ENCODE measurements around the gene PFKL.

DNA sequence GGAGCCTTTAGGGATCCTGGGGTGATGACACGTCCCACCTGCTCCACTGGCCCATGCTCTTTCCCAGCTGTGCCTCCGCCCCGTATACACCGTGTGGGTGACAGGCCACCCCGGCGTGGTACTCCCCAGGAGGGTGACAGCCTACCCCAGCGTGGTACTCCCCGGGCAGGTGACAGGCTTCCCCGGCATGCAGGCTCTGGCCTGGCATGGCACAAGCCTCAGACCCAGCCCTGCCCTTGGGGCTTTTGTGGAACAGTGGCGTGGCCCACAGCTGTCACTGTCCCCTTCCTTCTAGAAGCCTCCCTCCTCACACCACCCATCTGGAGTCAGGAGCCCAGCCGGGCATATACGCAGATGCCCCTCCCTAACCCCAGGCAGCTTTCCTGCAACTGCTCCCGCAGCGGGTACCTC lies 4.7 kb upstream of the PFKL start:
- TF ChIP-seq, protein P1, sequence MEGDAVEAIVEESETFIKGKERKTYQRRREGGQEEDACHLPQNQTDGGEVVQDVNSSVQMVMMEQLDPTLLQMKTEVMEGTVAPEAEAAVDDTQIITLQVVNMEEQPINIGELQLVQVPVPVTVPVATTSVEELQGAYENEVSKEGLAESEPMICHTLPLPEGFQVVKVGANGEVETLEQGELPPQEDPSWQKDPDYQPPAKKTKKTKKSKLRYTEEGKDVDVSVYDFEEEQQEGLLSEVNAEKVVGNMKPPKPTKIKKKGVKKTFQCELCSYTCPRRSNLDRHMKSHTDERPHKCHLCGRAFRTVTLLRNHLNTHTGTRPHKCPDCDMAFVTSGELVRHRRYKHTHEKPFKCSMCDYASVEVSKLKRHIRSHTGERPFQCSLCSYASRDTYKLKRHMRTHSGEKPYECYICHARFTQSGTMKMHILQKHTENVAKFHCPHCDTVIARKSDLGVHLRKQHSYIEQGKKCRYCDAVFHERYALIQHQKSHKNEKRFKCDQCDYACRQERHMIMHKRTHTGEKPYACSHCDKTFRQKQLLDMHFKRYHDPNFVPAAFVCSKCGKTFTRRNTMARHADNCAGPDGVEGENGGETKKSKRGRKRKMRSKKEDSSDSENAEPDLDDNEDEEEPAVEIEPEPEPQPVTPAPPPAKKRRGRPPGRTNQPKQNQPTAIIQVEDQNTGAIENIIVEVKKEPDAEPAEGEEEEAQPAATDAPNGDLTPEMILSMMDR (conservative IDR thresholded peaks at IDR 0.05; ENCODE audit: low read depth in 2 of 2), result no peak
- TF ChIP-seq, protein P2, sequence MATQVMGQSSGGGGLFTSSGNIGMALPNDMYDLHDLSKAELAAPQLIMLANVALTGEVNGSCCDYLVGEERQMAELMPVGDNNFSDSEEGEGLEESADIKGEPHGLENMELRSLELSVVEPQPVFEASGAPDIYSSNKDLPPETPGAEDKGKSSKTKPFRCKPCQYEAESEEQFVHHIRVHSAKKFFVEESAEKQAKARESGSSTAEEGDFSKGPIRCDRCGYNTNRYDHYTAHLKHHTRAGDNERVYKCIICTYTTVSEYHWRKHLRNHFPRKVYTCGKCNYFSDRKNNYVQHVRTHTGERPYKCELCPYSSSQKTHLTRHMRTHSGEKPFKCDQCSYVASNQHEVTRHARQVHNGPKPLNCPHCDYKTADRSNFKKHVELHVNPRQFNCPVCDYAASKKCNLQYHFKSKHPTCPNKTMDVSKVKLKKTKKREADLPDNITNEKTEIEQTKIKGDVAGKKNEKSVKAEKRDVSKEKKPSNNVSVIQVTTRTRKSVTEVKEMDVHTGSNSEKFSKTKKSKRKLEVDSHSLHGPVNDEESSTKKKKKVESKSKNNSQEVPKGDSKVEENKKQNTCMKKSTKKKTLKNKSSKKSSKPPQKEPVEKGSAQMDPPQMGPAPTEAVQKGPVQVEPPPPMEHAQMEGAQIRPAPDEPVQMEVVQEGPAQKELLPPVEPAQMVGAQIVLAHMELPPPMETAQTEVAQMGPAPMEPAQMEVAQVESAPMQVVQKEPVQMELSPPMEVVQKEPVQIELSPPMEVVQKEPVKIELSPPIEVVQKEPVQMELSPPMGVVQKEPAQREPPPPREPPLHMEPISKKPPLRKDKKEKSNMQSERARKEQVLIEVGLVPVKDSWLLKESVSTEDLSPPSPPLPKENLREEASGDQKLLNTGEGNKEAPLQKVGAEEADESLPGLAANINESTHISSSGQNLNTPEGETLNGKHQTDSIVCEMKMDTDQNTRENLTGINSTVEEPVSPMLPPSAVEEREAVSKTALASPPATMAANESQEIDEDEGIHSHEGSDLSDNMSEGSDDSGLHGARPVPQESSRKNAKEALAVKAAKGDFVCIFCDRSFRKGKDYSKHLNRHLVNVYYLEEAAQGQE (IDR thresholded peaks at IDR 0.05; ENCODE audit: unreplicated experiment), result no peak
- no peak for TF ChIP-seq EZH2 (IDR thresholded peaks at IDR 0.05; ENCODE audit: low read depth, unreplicated experiment)
- TF ChIP-seq POLR2AphosphoS5 (IDR thresholded peaks at IDR 0.05; ENCODE audit: low read depth), result no peak
- no peak for TF ChIP-seq ZNF331 (CRISPR knock-in tag; IDR thresholded peaks at IDR 0.05; ENCODE audit: low read depth)
